GM21390 (cell line): Measurements from ENCODE around the gene BCL7C.
"Not testable (repeated sequence)": the region's sequence is repeated elsewhere in the genome, so short reads cannot be mapped to it uniquely, and the experiment has no call there.

Source experiments
- ATAC-seq: cut with Tn5 transposase; IDR thresholded peaks from one replicate; pipeline ENCODE4 v1.9.1; 2021; ENCODE audit not compliant: unreplicated experiment

Gene BCL7C

DNA sequence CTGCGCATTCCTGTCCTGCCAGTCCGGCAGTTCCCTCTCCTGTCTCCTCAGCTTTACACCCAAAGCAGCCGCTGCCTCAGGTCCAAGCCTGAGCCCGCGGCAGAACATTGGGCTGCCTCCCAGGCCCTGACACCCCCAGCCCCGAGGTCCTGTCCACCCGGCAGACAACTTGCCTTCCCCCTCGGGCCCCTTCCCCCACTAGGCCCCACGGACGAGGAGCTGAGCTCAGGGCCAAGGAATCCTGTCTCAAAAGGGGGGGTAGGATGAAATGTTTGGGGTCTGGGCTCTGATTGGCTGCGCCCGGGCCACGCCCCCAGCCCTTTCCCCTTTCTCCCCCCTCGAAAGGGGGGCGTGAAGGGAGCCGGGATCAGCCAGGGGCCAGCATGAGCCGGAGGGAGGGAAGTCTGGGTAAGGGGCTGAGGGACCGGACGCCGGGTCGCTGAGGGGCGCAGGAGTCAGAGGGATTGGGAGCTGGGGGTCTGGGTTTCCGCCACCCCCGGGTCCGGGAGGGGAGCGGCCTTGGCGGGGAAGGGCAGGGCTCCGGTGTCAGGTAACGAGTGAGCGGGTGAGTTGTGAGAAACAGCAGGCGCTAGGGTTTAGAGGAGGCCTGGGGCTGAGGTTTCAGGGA, 2.5 kb upstream of the BCL7C start, which contains the start of gene CTF1:
Gene CTF1 (plus strand): TSS at position 354 of the 628 bp plus-strand sequence. CDS start 30 bp downstream, at position 384.
- no peak for ATAC-seq

DNA sequence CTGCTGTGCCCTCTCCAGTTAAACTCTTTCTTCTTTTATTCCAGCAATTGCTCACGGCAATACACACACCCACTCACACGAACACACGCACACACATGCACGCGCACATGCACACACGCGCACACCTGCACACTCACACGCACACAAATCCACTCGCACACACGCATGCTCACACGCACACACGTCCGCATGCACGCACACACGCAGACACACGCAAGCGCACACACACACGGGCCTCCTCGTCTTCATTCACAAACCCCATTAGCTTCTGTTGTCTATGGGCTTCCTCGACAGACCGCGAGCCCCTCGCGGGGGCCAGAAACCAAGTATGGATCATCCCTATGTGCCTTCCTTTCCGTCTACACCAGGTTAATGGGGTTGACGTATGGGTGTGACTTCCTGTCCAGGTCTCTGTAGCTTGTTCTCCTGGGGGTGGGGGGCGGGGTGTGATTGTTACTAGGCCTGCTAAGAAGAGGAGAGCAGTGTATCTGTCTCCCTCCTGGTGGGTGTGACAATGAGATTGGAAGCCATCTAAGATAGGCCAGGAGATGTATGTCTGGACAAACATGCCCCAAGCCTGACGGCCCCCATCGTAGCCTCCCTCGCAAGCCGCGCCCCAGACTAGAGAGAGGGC, 1.9 kb upstream of the BCL7C start:
- no peak for ATAC-seq

DNA sequence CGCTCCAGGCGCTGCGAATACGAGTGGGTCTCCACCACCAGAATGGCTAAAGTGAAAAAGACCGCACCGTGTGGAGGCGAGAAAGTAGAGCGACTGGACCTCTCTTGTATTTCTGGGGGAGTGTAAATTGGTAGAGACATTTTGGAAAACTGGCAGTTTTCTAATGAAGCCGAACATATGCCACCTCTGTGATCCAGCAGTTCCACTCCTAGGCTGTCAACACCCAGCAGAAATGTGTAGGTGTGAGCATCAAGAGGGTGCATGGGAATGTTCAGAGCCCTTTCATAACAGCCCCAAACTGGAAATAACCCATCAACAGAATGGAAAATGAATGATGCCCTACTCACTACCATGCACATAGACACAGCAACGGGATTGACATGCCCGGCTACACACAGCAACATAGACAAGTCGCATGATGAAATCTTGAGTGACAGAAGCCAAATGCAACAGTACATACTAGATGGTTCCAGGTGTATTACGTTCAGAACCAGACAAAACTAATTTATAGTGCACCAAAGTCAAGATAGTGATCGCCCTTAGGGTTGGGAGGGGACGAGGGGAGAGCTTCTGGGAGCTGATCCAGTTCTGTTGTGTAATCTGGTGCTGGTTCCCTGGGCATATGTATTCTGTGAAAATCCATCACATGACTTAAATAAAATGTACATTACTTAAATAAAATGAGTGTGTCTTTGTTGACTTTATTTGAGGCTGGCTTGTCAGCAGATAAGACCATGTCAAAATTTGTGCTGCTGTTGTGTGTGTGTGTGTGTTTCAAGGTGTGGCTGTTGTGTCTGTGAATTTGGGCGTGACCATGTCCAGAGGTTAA, 877 bp upstream of the BCL7C start:
- no peak for ATAC-seq

DNA sequence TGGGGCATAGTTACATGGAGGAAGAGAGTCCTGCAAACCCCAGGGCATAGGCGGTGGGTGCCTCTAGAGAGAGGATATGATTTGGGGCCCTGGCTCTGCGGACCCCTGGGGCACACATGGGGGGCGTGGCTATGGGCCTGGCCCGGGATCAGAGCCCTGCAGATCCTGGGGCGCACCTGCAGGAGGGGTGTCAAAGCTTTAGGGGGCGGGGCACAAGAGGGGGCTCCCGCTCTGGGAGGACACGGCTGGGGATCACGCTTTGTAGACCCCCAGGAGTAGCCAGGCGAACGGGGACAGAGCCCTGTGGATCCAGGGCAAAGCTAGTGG, 497 bp downstream of the BCL7C start:
- ATAC-seq = peak; percentile 1

DNA sequence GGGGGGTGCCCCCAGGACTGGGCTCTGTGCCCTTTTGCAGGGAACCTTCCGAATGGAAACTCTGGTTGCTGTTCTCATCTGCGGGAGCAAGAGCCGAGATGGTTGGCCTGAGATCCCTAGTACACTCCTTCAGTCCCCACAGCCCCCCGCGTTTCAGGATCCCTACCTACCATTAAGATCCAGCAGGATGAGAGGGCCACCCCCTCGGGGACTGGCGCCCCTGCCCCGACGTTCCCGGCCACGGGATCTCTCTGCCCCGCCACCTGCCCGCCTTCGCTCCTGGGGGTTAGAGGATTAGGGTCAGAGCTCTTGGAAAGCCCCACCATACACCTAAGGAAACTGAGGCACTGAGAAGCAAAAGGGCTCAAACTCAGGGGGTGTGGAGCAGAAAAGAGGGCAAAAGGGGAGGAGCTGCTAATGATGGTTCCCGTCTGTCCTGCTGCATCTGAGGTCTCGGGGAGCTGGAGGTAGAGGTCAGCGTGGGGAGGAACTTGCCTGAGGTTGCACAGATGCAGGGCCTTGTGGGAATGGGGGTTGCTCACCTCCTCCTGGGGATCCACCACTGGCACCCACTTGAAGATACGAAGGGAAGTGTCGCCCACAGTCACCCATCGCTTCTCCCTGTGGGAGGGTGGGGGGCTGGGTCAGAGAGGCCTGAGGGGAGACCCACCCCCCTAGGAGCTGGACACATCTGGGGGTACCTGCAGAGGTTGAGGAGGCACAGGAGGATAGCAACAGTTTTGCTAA, 1.0 kb downstream of the BCL7C start:
- ATAC-seq = no peak

DNA sequence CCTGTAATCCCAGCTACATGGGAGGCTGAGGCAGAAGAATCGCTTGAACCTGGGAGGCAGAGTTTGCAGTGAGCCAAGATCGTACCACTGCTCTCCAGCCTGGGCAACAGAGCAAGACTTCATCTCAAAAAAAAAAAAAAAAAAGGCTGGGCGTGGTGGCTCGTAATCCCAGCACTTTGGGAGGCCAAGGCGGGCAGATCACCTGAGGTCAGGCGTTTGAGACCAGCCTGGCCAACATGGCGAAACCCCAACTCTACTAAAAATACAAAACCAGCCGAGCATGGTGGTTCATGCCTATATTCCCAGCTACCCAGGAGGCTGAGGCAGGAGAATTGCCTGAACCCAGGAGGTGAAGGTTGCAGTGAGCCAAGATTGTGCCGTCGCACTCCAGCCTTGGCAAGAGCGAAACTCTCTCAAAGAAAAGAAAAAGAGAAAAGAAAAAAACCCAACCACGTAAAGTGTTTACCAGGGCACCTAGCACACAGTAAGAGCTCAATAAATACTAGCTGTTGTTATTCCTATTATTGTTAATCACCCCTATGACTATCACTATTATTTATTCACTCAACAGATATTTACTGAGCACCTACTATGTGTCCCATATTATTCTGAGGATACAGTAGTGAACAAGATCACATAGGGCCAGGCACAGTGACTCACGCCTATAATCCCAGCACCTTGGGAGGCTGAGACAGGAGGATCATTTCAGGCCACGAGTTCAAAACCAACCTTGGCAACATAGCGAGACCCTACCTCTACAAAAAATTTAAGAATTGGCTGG, 2.6 kb downstream of the BCL7C start:
- not testable (repeated sequence) for ATAC-seq

DNA sequence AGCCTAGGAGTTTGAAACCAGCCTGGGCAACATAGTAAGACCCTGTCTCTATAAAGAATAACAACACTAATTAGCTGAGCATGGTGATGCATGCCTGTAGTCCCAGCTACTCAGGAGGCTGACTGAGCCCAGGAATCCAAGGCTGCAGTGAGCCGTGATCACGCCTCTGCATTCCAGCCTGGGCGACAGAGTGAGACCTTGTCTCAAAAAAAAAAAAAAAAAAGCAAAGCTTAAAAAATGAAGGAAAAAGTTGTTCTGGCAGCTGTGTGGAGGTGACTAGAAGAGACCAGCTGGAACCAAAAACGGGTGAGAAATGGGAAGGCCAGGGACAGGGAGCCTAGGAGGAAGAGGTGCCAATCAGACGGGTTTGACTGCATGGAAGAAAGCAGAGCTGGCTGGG, 4.2 kb downstream of the BCL7C start:
- ATAC-seq = no peak

DNA sequence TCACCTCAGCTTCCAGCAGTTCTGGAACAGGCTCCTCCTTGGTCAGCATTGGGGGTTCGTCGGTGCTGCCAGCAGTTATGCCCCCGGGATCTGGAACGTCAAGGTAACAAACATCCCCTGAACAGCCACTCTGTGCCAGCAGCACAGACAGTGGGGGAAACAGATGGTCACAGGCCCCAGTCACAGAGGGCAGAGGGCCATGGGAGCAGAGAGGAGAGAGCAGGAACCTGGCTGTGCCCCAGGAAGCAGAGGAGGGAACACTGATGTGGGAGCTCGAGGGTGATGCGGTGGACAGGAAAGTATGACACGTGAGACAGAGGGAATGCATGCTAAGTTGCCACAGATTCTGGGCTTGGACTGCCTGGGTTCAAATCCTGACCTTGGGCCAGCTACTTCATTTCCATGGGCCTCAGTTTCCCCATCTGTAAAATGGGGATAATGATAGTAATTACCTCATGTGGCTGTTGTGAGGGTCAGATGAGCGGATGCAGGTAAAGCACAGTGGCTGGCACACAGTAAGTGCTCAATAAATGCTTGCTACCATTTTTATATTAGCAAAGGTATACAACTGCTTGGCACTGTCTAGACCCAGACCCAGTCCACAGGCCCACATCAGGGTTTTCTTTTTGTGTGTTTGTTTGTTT, 4.9 kb downstream of the BCL7C start:
- ATAC-seq = no peak

DNA sequence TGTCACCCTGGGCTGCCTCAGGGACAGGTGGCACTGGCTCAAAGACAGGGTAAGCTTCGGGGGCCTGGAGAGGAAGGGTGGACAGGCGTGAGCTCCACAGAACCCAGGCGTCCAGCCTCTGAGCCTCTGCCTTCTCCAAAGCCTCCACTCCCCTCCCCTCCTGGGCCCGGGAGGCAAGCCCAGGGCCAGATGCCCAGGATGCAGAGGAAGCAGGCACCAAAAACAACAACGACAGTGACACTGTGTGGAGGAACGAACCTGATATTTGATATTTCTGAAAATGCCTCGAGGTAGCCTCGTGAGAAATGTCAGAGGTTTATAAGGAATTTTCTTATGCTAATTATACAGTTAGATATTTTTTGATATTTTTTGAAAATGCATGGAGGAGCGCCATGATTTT, 6.0 kb downstream of the BCL7C start:
- no peak for ATAC-seq

DNA sequence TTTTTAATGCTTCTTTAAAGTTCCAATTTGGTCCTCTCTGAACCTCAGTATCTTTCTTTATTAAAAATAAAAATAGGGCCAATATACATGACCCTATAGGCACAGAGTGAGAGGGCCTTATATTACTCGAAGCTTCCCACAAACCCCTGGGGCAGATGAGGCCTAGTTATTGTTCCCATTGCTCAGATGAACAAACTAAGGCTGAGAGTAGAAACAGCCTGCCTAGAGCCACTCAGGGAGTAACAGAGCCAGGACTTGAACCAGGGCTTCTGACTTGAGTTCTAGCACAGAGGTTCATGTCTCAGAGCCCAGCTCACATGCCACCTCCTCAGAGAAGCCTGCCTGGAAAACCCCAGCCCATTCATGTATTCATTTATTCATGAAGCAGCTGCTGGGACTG, 7.7 kb downstream of the BCL7C start:
- ATAC-seq = no peak

DNA sequence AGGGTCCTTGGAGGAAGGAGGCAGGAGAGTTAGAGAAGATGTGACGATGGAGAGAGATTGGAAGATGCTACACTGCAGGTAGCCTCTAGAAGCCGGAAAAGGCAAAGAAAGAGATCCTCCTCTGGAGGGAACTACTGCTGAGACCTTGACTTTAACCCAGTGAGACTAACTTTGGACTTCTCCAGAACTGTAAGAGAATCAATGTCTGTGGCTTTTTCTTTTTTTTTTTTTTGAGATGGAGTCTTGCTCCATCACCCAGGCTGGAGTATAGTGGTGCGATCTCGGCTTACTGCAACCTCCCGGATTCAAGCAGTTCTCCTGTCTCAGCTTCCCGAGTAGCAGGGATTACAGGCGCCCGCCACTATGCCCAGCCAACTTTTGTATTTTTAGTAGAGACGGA, 8.7 kb downstream of the BCL7C start:
- no peak for ATAC-seq

DNA sequence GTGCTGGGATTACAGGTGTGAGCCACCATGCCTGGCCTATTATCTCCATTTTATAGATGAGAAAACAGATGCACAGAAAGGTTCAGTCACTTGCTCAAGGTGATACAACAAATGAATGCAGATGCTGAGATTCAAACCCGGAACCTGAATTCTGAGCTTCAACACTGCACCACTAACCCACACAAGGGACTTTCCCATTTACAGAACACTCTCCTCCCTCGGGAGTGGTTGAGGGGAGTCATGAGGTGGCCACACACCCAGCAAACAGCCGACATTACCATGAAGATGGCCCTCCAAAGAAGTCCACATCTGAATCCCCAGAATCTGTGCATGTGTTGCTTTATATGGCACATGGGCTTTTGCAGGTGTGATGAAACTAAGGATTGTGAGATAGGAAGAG, 9.1 kb downstream of the BCL7C start:
- ATAC-seq = no peak

DNA sequence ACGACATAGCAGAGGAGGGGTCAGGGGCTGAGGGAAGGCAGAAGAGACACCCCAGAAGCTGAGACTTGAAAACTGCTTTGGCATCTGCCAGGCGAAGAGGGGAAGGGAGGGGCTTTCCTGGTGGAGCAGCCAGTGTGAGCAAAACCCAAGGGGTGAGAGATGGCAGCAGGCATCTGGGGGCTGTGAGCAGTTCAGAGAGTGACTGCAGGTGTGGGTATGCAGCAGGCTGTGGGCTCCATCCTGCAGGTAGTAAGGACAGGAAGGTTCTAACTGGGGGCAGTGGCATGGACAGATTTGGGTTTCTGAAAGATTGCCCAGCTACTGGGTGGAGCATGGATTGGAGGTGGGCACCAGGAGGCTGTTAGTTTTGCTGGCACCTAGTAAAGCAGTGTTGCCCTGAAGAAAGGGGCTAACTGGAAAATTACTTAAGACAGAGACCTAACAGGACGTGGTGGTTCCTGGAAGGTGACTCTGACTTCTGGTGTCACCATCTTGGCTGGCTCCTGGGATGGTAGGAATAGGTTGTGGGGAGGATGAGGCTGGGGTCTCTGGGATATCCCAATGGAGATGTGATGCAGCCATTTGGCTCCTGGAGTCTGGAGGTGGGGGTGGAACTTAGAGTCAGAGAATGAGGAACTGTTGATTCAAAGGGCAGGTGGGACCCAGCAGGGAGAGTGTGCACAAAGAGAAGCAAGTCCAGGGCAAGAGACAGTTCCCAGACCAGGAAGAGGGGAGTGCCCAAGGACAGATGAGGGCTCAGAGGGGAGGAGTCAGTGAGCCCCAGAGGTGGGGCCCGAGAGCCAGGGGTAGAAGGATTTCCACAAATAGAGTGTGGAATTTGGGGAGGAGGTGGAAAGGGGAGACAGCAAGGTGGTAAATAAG, 11.2 kb downstream of the BCL7C start:
- no peak for ATAC-seq

DNA sequence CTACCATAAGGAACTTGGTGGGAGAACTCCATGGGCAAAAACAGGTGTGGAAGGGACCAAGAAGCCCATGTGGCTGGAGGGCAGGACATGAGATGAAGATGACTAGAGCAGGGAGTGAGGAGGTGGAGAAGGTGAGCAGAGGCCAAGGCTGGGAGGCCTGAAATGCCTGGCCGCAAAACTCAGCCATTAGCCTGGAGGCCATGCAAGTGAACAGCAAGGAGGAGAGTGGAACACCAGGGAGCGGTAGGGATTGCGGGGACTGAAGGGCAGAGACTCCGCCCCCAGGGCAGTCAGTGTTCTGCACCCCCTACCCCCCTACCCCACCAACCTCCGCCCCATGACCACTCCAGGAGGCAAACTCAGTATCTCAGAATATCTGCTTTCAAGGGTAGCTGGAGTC, 17.0 kb downstream of the BCL7C start:
- ATAC-seq = no peak

DNA sequence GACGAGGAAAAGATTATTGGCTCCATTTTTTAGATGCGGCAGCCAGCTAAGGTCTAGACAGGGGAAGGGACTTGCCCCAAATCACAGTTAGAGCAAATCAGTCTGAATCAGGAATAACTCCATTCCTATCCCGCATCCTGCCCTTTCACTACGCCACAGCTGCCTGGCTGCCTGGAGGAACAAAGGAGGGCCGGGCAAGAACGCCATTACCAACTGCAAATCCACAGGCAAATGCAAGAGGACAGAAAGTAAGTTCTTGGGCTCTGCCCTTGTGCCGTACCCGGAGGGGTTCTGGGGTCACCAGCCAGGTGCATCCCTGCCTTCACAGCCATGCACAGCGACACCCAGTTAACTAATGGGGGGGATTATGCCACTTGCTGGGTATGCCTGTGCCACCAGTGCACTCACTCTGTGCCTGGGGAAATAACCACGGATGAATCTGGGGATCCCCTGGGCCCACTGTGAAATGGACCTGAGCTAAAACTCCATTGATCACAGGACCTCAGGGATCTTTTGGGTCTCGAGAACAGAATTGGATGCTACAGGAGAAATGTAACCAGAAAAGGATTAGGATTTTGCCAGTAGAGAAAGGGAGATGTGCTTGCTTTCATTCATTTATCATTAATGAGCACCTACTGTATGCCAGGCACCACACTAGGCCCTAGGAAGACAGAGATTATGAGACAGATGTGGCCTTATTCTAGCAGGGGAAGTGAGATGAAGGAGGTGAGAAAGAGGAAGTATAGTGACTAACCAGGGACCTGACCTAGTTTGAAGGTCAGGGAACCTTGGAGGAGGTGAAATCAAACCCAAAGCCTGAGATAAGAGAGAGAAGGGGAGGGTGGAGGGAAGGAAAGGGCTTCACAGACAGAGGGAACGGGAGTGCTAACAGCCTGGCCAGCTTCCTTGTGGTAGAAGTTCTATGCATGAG, 17.7 kb downstream of the BCL7C start:
- peak; percentile 32 for ATAC-seq

DNA sequence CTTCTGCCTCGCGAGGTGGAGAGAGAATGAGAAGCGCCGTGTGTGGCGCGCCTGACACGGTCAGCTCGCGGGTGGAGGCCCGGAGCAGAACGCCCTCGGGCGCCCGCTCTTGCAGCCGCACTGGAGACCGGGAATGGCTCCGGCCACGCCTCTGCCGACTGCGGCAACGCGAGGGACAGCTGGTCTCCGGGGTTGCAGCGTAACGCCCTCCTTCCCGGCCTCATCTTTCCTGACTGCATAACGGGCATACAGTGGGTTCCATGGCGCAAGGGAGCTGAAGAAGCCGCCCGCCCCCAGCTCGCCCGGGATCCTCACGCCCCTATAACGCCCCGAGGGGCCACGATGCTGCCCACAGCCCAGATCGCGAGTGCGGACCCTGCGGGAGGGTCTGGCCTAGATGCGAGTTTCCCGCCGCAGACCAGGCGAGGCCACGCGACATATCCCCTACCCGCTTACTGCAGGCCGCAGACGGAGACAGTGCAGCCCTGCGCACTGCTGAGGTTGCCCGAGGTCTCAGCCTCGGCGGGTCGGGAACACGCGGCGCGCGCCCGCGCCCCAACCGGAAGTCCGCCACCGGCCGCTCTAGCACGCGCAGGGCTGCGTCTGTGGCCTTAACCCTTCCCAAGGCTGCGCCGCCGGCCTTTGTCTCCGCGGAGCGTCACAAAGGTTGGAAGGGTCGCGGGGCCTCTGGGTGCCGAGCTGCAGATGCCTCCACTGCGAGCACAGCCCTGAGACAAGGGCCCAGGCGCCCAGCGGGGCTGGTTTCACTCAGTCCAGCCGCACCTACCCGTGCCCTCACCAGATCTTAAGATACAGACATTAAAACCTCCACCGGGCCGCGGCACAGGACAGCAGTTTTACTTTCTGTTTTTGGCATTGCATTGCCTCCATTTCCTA, 18.8 kb downstream of the BCL7C start:
- peak; percentile 63 for ATAC-seq

DNA sequence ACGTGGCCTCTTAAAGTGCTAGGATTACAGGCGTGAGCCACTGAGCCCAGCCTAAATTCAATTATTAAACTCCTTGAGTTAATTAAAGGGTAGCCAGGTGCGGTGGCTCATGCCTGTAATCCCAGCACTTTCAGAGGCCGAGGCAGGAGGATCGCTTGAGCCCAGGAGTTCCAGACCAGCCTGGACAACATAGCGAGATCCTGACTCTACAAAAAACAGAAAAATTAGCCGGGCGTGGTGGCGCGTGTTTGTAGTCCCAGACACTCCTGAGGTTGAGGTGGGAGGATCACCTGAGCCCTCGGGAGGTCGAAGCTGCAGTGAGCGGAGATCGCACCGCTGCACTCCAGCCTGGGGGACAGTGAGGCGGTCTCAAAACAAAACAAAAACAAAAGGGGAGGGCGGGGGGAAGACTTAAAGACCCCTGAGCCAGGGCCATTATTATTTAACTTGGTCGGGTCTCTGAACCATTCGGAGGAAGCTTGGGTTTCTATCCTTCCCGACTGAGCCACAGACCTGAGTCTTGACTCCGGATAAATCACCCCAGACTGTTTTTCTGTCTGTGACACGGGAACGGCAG, 19.5 kb downstream of the BCL7C start:
- ATAC-seq = no peak
